HTR-8/SVneo (cell line): ENCODE data around the gene RNF133.
"Not testable (repeated sequence)": the region's sequence is repeated elsewhere in the genome, so short reads cannot be mapped to it uniquely, and the experiment has no call there.

ENCODE experiments used
- DNase-seq: peaks from one replicate; pipeline ENCODE4 v3.0.0; 2011; ENCODE audit warnings: low spot score, mixed read lengths; ENCODE audit not compliant: insufficient read length
- FAIRE-seq: peaks from 2 replicates; lab custom pipeline; 2011; peaks lifted over from hg19 to GRCh38; lab: Jason Lieb, UNC

The RNF133 gene

DNA sequence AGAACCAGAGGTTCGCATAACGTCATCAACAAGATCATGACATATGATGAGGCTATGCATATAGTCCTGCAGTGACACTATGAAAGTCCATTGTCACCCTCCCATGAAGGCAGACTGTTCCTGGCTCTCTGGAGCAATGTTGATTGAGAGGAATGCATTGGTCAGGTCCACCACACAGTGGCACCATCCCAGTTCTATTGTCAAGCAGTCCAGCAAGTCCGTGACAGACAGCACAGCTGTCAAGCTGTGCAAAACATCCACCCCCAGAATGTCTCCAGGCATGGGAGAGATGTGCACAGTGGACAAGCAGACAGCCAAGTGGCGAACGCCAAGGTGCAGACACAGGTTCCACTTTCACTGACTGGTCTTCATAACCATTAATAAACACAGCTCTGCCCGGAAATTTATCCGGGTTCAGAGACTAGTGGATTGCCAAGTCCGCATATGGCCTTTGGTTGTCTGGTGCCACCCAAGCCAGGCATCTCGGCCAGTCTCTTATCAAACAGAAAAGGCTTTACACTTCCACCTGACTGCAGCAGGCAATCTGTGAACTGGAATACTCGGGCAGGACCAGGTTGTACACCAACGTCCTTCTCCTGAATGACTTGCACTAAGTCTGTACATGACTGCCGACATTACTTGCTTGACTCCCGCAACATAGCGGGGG is 7.2 kb downstream of the RNF133 start:
- FAIRE-seq (no peak), DNase-seq (no peak)

DNA sequence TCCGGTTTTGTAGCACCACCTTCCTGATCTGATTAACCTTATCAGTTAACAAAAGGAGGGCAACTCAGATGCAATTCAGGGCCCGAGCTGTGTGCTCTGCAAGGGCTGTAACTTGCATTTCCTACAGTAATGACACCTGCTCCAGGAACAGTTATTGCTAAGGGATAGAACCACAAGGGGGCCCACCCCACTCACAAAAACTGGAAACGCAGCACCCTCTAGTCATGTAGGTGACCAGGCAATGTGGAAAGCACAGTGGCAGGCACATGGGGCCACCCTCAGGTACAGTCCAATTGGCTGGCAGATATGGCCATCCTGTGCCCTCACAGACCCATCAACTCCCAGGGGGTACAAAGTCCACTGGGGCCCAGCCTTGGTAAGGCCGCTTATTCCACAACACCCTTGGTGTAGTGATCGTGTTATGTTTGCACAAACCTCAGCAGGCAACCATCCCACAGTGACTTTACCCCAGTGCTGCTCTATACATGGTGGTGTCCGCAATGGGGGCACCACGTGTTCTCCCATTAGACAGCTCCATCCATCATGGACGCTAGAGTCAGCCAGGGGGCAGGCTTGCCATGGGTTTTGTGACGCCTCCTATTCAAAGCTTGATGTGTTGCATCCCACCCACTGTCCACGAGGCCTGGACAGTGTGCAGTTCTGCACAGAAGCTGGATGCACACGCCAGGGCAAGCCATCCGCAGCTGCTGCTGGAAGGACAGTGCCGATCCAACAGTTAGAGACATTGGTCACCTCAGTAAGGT is 9.4 kb downstream of the RNF133 start:
- DNase-seq, result no peak
- no peak for FAIRE-seq

DNA sequence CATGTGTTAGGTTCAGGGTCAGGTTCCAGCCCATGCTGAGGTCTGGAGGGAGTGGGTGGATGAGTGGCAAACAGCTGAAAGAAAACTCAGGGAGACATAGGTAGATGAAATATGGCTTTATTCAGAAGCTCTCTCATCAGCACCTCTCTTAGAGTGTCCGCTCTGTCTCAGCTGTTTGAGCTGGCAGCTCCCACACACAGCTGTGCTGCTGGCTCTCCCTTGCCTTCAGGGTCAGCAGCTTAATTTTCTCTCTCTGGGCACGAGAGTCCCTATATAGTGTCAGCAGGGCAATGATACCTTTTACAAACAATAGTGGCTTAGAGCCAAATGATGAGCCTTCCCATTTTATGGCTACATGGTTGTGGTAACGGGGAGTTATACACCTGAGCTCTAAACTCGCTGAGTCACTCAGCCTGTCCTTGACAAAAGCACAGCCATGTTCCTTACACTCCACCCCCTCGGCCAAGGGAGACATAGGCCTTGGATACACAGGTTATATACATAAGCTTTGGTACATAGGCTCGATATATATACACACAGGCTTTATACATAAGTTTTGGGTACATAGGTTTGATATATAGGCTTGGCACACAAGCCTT is 10.4 kb downstream of the RNF133 start:
- no peak for DNase-seq
- no peak for FAIRE-seq

DNA sequence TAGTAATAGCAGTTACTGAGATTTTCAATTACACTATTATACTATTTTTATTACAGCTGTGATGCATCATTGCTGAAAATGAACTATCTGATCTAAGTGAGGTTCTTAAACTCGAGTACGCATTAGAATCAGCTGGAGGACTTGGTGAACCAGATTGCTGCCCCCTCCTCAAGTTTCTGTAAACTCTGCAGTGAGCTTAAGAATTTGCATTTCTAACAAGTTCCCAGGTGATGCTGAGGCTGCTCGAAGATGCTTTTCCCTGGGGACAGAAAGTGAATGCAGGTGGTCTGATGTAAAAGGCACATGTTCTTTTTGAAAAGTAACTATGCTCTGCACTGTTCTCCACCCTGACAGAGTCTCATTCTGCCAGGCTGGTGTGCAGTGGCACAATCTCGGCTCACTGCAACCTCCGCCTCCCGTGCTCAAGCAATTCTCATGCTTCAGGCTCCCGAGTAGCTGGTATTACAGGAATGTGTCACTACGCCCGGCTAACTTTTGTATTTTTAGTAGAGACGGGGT is 12.5 kb downstream of the RNF133 start:
- FAIRE-seq (no peak), DNase-seq (no peak)

DNA sequence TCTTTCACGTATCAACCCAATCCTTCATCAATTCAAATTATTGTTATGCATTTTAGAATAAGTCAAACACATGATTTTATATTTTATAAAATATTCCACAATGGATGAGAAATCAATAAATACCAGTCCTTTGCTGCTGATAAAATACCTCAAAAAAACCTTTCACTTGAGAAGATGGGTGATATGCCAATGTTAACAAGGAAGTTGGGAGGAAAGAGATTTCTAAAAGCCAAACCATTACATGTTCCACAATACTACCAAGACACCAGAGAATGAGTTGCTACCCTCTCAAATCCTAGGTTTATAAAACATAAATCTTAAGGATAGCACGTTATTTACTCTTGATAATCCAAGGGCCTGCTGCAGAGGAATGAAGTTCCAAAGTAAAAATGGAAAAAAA is 14.4 kb downstream of the RNF133 start:
- FAIRE-seq, result no peak

DNA sequence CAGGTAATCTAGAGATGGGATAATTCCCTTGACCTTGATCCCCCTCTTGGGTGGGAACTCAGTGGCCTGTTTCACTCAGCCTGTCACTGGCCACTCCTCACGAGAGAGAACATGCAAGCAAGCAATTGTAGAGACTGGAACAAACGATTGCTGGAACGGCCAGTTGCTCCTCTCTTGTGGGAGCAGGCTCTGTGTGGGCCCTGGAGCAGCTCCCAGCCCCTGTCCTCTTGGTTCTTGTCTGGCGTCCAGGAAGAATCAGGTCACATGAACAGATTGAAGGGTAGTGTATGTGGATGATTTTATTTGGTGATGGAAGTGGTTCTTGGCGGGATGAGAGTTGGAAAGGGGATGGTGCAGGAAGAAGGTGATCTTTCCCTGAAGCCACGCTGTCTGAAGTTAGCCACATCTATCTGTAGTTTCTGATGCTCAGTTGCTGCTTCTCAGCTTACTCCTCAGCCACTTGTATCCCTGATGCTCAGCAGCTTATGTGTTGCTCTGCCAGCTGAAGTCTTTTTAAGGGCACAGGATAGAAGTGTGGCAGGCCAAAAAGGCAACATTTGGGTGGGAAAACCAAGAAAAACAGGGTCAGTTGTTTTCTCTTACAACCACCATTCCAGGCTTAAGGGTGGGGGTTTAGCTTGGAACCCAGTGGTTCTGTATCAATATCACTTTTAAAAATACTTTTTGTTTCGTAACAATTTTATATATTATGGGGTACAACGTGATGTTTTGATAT is 15.9 kb downstream of the RNF133 start:
- DNase-seq (no peak), FAIRE-seq (no peak)

More for the DNA sequence above, 14.4 kb downstream of the RNF133 start:
- no peak for DNase-seq

DNA sequence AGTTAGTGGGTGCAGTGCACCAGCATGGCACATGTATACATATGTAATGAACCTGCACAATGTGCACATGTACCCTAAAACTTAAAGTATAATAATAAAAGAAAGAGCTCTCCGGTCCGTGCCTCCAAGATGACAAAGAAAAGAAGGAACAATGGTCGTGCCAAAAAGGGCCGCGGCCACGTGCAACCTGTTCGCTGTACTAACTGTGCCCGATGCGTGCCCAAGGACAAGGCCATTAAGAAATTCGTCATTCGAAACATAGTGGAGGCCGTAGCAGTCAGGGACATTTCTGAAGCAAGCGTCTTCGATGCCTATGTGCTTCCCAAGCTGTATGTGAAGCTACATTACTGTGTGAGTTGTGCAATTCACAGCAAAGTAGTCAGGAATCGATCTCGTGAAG is 17.7 kb downstream of the RNF133 start:
- DNase-seq, FAIRE-seq: not testable (repeated sequence)

DNA sequence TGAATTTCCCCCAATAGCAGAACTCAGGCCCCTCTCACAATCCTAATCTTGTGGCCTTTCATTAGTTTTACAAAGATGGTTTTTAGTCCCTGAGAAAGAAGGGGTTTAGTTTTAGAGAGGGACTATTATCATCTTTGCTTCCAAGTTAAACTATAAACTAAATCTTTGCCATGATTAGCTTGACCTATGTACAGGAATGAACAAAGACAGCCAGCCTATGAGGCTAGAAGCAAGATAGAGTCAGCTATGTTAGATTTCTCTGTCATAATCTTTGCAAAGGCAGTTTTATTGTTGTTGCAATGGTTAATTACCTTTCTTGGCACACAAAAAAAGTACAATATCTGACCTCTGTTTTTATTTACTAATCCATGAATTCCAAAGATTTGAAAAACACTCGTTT is 19.1 kb downstream of the RNF133 start:
- FAIRE-seq, result no peak
- no peak for DNase-seq

DNA sequence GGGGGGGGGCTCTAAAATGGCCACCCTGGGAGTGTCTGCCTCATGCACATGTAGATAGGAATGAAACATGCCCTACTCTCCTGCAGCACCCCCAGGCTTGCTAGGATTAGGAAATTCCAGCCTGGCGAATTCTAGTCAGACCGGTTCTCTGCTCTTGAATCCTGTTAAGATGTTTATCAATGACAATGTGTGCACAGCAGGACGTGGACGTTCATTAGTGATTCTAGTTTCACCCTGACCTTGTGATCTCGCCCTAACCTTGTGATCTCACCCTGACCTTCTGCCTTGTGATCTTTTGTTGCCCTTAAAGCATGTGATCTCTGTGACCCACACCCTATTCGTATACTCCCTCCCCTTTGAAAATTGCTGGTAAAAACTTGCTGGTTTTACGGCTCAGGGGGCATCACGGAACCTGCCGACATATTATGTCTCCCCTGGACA is 19.6 kb downstream of the RNF133 start:
- not testable (repeated sequence) for FAIRE-seq, DNase-seq

DNA sequence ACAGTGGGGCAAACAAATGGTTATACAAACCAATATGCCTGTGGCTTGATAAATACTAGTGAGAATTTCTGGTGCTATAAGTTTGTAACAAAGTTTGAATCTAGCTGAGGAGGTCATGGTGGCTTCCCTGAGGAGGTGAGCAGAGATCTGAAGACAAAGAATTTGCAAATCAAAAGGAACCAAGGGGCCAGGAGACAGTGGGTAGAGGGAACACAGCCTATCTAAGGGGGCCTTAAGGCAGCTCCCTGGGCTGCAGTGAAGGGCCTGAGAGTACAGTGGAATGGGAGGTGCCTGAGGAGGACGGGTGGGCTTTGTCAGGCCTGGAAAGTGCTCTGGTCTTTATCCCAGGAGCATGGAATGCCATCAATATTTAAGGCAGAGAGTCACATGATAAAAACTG is 21.8 kb downstream of the RNF133 start:
- DNase-seq (no peak), FAIRE-seq (no peak)

DNA sequence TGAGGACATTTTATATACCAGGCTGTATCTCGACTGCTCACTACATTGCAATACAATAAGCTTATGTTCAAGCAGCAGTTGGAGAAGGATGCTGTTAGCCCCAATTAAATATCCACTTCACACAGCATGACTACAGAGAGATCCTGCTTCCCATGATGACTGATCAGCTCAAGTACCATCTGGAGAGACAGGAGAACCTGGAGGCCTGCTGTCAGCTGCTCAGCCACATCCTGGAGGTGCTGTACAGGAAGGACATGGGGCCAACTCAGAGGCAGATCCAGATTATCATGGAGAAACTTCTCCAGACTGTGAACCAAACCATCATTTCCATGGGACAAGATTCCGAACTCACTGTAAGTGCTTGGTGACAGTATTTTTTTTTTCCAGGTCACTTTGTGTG is 22.5 kb downstream of the RNF133 start:
- DNase-seq (no peak), FAIRE-seq (no peak)

DNA sequence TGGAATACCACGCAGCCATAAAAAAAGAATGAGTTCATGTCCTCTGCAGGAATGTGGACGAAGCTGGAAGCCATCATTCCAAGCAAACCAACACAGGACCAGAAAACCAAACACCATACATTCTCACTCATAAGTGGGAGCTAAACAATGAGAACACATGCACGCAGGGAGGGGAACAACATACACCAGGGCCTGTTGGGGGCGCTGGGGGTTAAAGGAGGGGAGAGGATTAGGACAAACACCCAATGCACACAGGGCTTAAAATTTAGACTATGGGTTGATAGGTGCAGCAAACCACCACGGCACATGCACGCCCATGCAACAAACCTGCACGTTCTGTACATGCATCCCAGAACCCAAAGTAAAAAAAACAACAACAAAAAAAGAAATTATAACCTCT is 23.3 kb downstream of the RNF133 start:
- no peak for DNase-seq
- FAIRE-seq, result no peak

DNA sequence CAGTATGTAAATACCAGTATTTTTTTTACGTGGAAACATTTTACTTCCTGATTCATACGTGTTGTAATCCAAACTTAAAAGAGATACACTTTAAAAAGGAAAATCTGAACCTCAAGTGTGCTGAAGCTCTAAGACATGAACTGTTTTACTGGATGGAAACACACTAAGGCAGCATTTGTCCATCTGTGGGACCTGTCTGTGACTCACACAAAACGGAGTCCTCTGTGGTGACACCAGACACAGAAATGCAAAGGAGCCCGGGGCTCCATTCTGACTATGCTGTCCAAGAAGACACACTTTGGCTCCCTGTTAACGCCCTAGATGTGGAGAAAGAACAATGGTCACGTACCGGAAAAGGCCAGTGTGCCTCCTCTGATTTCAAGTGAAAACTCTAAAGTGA is 23.9 kb downstream of the RNF133 start:
- FAIRE-seq (no peak), DNase-seq (no peak)

DNA sequence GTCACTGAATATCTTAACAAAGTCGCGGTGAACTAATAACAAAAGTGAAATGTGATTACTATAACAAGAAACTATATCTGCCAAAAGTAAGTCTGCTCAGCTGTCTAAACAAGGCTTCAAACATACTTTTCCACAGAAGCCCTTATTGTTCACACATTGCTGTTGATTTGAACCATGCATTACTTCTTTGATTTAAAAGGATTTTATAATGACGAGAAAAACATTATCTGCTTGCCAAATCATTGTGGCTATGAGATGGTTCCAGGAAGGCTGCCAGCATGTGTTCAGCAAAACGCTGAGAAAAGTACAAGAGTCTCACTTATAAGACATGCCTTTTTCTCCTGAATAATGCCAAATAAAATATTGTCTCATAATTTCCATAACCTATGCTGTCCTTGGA is 24.4 kb downstream of the RNF133 start:
- DNase-seq, result no peak

DNA sequence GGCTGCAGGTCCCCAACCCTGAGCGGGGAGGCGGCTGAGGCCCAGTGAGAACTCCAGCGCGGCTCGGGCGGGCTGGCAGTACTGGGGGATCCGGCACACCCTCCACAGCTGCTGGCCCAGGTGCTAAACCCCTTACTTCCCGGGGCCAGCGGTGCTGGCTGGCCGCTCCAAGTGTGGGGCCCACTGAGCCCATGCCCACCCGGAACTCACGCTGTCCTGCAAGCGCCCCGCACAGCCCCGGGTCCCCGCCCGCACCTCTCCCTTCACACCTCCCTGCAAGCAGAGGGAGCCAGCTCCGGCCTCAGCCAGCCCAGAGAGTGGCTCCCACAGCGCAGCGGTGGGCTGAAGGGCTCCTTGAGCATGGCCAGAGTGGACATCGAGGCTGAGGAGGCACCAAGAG is 25.0 kb downstream of the RNF133 start:
- FAIRE-seq (no peak), DNase-seq (no peak)

More for the DNA sequence above, 24.4 kb downstream of the RNF133 start:
- no peak for FAIRE-seq

DNA sequence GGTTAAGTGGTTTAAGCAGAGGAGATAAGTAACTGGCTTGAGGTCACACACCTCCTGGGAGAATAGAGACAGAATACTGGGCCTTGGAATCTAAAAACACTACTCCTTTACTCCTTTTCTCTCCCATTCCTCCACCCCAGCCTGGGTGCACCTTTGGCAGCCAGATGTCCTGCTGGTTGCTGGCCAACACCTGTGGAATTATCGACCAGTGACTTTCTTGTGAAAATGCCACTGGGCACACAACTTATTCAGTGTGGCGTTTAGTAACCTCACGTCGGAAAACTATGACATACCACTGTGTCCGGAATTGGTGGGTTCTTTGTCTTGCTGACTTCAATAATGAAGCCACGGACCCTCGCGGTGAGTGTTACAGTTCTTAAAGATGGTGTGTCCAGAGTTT is 26.4 kb downstream of the RNF133 start:
- FAIRE-seq (no peak), DNase-seq (no peak)

DNA sequence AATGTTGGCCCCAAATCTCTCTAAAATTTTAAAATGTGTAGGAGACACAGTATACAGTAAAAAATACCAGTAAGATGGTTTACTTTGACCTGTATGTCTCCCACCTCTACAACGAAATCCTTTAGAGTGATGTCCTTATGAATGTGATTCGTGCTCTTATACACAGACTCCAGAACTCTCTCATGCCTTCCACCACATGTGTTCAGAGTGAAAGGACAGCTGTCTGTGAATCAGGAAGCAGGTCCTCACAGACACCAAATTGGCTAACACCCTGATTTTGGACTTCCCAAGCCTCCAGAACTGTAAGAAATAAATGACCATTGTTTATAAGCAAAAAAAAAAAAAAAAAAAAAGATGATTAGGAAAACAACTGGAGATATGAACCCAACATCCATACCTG is 35.2 kb downstream of the RNF133 start:
- FAIRE-seq (no peak), DNase-seq (no peak)

DNA sequence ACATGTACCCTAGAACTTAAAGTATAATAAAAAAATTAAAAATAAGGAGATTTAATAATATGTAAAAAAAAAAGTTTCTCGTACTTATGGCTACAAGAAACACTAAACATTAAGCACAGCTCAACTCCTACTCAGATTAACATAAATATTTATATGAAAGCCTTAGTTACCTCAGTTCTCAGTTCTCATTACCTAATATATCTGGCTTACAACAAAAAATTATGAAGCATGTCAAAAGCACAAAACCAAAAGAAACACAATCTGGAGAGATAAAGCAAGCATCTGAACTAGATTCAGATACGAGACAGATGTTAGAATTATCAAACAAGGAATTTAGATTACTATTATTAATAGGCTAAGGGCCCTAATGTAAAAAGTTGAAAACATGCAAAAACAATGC is 40.1 kb downstream of the RNF133 start:
- FAIRE-seq, result no peak

DNA sequence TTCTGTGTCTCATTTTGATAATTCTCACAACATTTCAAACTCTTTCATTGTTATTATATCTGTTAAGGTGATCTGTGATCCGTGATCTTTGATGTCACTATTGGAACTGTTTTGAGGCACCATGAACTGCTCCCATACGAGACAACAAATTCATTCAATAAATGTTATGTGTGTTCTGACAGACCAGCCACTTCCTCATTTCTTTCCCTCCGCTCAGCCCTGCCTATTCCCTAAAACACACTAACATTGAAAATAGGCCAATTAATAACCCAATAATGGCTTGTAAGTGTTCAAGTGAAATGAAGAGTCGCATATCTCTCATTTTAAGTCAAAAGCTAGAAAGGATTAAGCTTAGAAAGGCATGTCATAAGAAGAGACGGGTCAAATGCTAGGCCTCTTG is 45.2 kb downstream of the RNF133 start:
- FAIRE-seq, result no peak
- DNase-seq, result no peak

More for the DNA sequence above, 40.1 kb downstream of the RNF133 start:
- no peak for DNase-seq

DNA sequence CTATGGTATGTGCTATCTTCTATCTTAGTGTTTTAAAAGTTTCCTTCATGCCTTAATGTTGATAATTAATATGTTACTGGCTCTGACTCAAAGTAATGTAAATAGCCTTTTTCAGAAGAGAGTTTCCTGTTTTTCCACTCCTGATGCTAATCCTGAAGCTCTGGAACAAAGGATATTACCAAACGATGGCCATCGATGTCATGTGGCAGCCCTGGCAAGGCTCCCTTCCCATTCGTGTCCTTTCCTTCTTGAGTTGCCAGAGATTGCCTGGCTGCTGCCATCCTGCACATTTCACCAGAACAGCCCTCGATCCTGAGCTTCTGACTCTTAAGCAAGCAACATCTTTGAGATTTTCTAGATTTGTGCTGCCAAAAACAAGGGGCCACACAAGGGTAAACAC is 46.0 kb downstream of the RNF133 start:
- no peak for DNase-seq
- FAIRE-seq, result no peak
